GM12872 (cell line): ENCODE data around the gene CDKN2D.
A peak's percentile ranks its signal among the peaks of the same experiment; 100 is the strongest.

ENCODE experiments used
- CTCF ChIP-seq: IDR thresholded peaks from 3 replicates; pipeline ENCODE4 v1.5.1; 2011; ENCODE audit warnings: low read depth, mild to moderate bottlenecking, low read length, moderate library complexity; ENCODE audit not compliant: insufficient read depth

Gene CDKN2D

GRCh38 chr19:10603873-10604459 lies 35.2 kb upstream of the CDKN2D start:
- TF ChIP-seq CTCF, result no peak

- TF ChIP-seq CTCF, result 0 out of 3 replicates have a peak, but pooled peaks have one; percentile 24
These were observed 34.5 kb upstream of the CDKN2D start for GRCh38 chr19:10603084-10603872.

GRCh38 chr19:10602330-10603083 lies 33.7 kb upstream of the CDKN2D start:
- no peak for TF ChIP-seq CTCF

GRCh38 chr19:10601999-10602329 lies 33.2 kb upstream of the CDKN2D start:
- TF ChIP-seq CTCF, result no peak

- TF ChIP-seq CTCF, result no peak
These were observed 31.4 kb upstream of the CDKN2D start for GRCh38 chr19:10600149-10600548.

- TF ChIP-seq CTCF, result no peak
These were observed 25.2 kb upstream of the CDKN2D start for GRCh38 chr19:10593820-10594637.

GRCh38 chr19:10593148-10593547 lies 24.4 kb upstream of the CDKN2D start:
- TF ChIP-seq CTCF, result no peak
